ENCODE results near the gene ALS2. TPM values are rescaled to one million over a fixed set of nuclear protein-coding genes. Genes with fewer than 3 reads are reported as not detected.

Gene ALS2
- total RNA-seq, 1 donor from 2014 or later: 42.0 TPM

- Histone ChIP-seq H3K27ac (replicated peaks) (no peak overlapping the region), H3K36me3 (peaks cover 89% of the 10 kb centered on the region), H3K4me3 (no peak overlapping the region), H3K27me3 (ENCODE audit: low read depth) (no peaks in the 10 kb centered on the region), H3K9me3 (replicated peaks) (no peaks in the 10 kb centered on the region), H3K4me1 (no peaks in the 10 kb centered on the region)
- no peak for DNase-seq
- no peak for TF ChIP-seq CTCF (IDR thresholded peaks at IDR 0.05; ENCODE audit: borderline replicate concordance)
- intact Hi-C loops (cut with micrococcal nuclease): no loop called here
Observed at GRCh38 chr2:201733544-201733943, 47.2 kb downstream of the ALS2 start.

- DNase-seq: no peak
- TF ChIP-seq CTCF (IDR thresholded peaks at IDR 0.05; ENCODE audit: borderline replicate concordance): no peak
- Histone ChIP-seq H3K4me1 (no peaks in the 10 kb centered on the region), H3K27ac (replicated peaks) (no peak overlapping the region), H3K36me3 (peaks cover 90% of the 10 kb centered on the region), H3K27me3 (ENCODE audit: low read depth) (no peaks in the 10 kb centered on the region), H3K9me3 (replicated peaks) (no peaks in the 10 kb centered on the region), H3K4me3 (no peak overlapping the region)
- intact Hi-C loops (cut with micrococcal nuclease): no loop called here
Observed at GRCh38 chr2:201730651-201731285, 50.0 kb downstream of the ALS2 start.

- Histone ChIP-seq H3K4me1 (no peaks in the 10 kb centered on the region), H3K4me3 (no peak overlapping the region), H3K27me3 (ENCODE audit: low read depth) (no peaks in the 10 kb centered on the region), H3K27ac (replicated peaks) (no peak overlapping the region), H3K36me3 (peaks cover 88% of the 10 kb centered on the region), H3K9me3 (replicated peaks) (peaks cover 9% of the 10 kb centered on the region)
- no peak for DNase-seq
- intact Hi-C loops (cut with micrococcal nuclease): no loop called here
- TF ChIP-seq CTCF (IDR thresholded peaks at IDR 0.05; ENCODE audit: borderline replicate concordance): no peak
Observed at GRCh38 chr2:201715459-201715858, 65.3 kb downstream of the ALS2 start.

GRCh38 chr2:201712726-201713125 is 68.0 kb downstream of the ALS2 start:
- Histone ChIP-seq H3K4me1 (no peaks in the 10 kb centered on the region), H3K27me3 (ENCODE audit: low read depth) (no peaks in the 10 kb centered on the region), H3K36me3 (peaks cover 91% of the 10 kb centered on the region), H3K4me3 (no peak overlapping the region), H3K9me3 (replicated peaks) (no peaks in the 10 kb centered on the region), H3K27ac (replicated peaks) (no peak overlapping the region)
- DNase-seq: no peak
- TF ChIP-seq CTCF (IDR thresholded peaks at IDR 0.05; ENCODE audit: borderline replicate concordance): no peak
- intact Hi-C loops (cut with micrococcal nuclease): no loop called here

GRCh38 chr2:201709747-201710146 is 71.0 kb downstream of the ALS2 start:
- H3K36me3 ChIP-seq: peaks cover 91% of the 10 kb centered on the region
- no peak for TF ChIP-seq CTCF (IDR thresholded peaks at IDR 0.05; ENCODE audit: borderline replicate concordance)
- H3K4me1 ChIP-seq: no peaks in the 10 kb centered on the region
- H3K27me3 ChIP-seq (ENCODE audit: low read depth): no peaks in the 10 kb centered on the region
- H3K4me3 ChIP-seq: no peak overlapping the region
- H3K27ac ChIP-seq (replicated peaks): no peak overlapping the region
- H3K9me3 ChIP-seq (replicated peaks): no peaks in the 10 kb centered on the region
- DNase-seq: no peak
- intact Hi-C loops (cut with micrococcal nuclease): no loop called here
